Endothelial cell (in vitro differentiated cells): ENCODE data around the gene ARHGAP6. TPM values are rescaled to one million over a fixed set of nuclear protein-coding genes. Genes with fewer than 3 reads are reported as not detected.

Experiments used
- DNase-seq: peaks from one replicate; pipeline ENCODE4 v3.0.0; 2021; ENCODE audit warnings: low spot score
- H3K27ac Mint-ChIP-seq: one replicate; pipeline ENCODE4 v1.8.0; 2021; ENCODE audit warnings: mixed read lengths, inconsistent platforms; ENCODE audit not compliant: unreplicated experiment
- H3K27me3 Mint-ChIP-seq: one replicate; pipeline ENCODE4 v1.8.0; 2021; ENCODE audit warnings: mild to moderate bottlenecking, moderate library complexity, mixed read lengths, inconsistent platforms; ENCODE audit not compliant: unreplicated experiment
- H3K36me3 Mint-ChIP-seq: one replicate; pipeline ENCODE4 v1.8.0; 2021; ENCODE audit warnings: mild to moderate bottlenecking, low read depth, mixed read lengths, inconsistent platforms; ENCODE audit not compliant: unreplicated experiment
- H3K4me1 Mint-ChIP-seq: one replicate; pipeline ENCODE4 v1.8.0; 2021; ENCODE audit warnings: mild to moderate bottlenecking, mixed read lengths, inconsistent platforms; ENCODE audit not compliant: unreplicated experiment
- H3K4me3 Mint-ChIP-seq: one replicate; pipeline ENCODE4 v1.8.0; 2021; ENCODE audit warnings: mild to moderate bottlenecking, mixed read lengths, inconsistent platforms; ENCODE audit not compliant: unreplicated experiment
- H3K9me3 Mint-ChIP-seq: one replicate; pipeline ENCODE4 v1.8.0; 2021; ENCODE audit warnings: mixed read lengths, inconsistent platforms; ENCODE audit not compliant: unreplicated experiment
- total RNA-seq: library from RNA; stranded (reverse); fragmentation: NEBNext Ultra II Directional; extraction: Animal tissue kit (Norgen Biotek cat#: 25700); gene quantifications from one replicate; pipeline ENCODE4 v1.2.1, GENCODE V29; 2021; ENCODE audit not compliant: unreplicated experiment
- TF ChIP-seq, protein P1 (sequence below): fragments of 200-600 bp; sonication (generic); IDR thresholded peaks from one replicate; pipeline ENCODE4 v1.5.0; 2021; ENCODE audit warnings: antibody characterized with exemption; ENCODE audit not compliant: unreplicated experiment

The ARHGAP6 gene
- total RNA-seq, 1 donor from 2014 or later = 4.1 TPM

DNA sequence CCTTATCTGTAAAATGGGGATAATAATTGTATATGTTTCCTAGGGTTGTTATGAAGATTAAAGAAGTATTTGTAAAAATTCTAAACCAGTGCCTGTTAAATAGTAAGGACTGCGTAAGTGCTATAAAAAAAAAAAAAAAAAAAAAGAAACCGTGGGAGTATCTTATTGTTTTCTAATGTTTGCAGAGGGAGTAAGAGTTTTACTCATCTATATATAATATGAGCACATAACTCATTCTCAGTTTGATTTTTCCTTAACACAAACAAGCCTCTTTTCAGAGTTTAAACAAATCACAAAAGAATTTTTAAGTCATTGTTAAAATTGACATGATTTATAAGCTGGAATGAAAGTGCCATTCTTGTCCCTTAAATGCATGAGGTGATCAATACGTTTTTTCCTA is 267.6 kb downstream of the ARHGAP6 start:
- DNase-seq = no peak
- no peaks in the 10 kb centered on the region for H3K4me1 Mint-ChIP-seq
- H3K9me3 Mint-ChIP-seq = no peaks in the 10 kb centered on the region
- no peak overlapping the region for H3K27ac Mint-ChIP-seq
- H3K27me3 Mint-ChIP-seq = no peaks in the 10 kb centered on the region
- TF ChIP-seq, protein P1, sequence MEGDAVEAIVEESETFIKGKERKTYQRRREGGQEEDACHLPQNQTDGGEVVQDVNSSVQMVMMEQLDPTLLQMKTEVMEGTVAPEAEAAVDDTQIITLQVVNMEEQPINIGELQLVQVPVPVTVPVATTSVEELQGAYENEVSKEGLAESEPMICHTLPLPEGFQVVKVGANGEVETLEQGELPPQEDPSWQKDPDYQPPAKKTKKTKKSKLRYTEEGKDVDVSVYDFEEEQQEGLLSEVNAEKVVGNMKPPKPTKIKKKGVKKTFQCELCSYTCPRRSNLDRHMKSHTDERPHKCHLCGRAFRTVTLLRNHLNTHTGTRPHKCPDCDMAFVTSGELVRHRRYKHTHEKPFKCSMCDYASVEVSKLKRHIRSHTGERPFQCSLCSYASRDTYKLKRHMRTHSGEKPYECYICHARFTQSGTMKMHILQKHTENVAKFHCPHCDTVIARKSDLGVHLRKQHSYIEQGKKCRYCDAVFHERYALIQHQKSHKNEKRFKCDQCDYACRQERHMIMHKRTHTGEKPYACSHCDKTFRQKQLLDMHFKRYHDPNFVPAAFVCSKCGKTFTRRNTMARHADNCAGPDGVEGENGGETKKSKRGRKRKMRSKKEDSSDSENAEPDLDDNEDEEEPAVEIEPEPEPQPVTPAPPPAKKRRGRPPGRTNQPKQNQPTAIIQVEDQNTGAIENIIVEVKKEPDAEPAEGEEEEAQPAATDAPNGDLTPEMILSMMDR = no peak
- H3K36me3 Mint-ChIP-seq = no peaks in the 10 kb centered on the region
- no peak overlapping the region for H3K4me3 Mint-ChIP-seq

GRCh38 chrX:11397680-11398079 is 268.0 kb downstream of the ARHGAP6 start:
- no peaks in the 10 kb centered on the region for H3K9me3 Mint-ChIP-seq
- TF ChIP-seq, protein P1 = no peak
- no peak overlapping the region for H3K4me3 Mint-ChIP-seq
- H3K4me1 Mint-ChIP-seq = no peaks in the 10 kb centered on the region
- no peaks in the 10 kb centered on the region for H3K36me3 Mint-ChIP-seq
- H3K27me3 Mint-ChIP-seq = no peaks in the 10 kb centered on the region
- DNase-seq = no peak
- no peak overlapping the region for H3K27ac Mint-ChIP-seq

- TF ChIP-seq, protein P1 = no peak
- DNase-seq = no peak
- Mint-ChIP-seq H3K4me1 (peaks cover 5% of the 10 kb centered on the region), H3K4me3 (no peak overlapping the region), H3K27ac (no peak overlapping the region), H3K27me3 (no peaks in the 10 kb centered on the region), H3K9me3 (no peaks in the 10 kb centered on the region), H3K36me3 (no peaks in the 10 kb centered on the region)
These were observed 269.9 kb downstream of the ARHGAP6 start for GRCh38 chrX:11395859-11396258.

GRCh38 chrX:11393949-11394654 is 271.6 kb downstream of the ARHGAP6 start:
- Mint-ChIP-seq H3K4me3 (no peak overlapping the region), H3K9me3 (no peaks in the 10 kb centered on the region)

GRCh38 chrX:11386812-11387211 is 278.9 kb downstream of the ARHGAP6 start:
- Mint-ChIP-seq H3K27me3 (no peaks in the 10 kb centered on the region), H3K36me3 (no peaks in the 10 kb centered on the region), H3K4me1 (peaks cover 5% of the 10 kb centered on the region), H3K27ac (no peak overlapping the region), H3K4me3 (no peak overlapping the region), H3K9me3 (no peaks in the 10 kb centered on the region)
- no peak for DNase-seq
- TF ChIP-seq, protein P1 = no peak

More at GRCh38 chrX:11393949-11394654, 271.6 kb downstream of the ARHGAP6 start:
- Mint-ChIP-seq H3K27ac (no peak overlapping the region), H3K27me3 (no peaks in the 10 kb centered on the region), H3K4me1 (peaks cover 5% of the 10 kb centered on the region), H3K36me3 (no peaks in the 10 kb centered on the region)
- TF ChIP-seq, protein P1 = no peak
- DNase-seq = no peak
